GM20000 (cell line): ENCODE results near the gene SLC4A2.
"Not testable (repeated sequence)": the region's sequence is repeated elsewhere in the genome, so short reads cannot be mapped to it uniquely, and the experiment has no call there.

ENCODE experiments used
- DNase-seq: peaks from one replicate; pipeline ENCODE4 v3.0.0; 2012; ENCODE audit warnings: low spot score
- CTCF ChIP-seq: IDR thresholded peaks from 2 replicates; pipeline ENCODE4 v1.5.1; 2012; ENCODE audit warnings: mild to moderate bottlenecking, control low read depth; ENCODE audit errors: extremely low read depth, missing control alignments

SLC4A2 gene

GRCh38 chr7:151035026-151035717 is 24.2 kb upstream of the SLC4A2 start:
- no peak for DNase-seq
- no peak for TF ChIP-seq CTCF

GRCh38 chr7:151035902-151036301 is 23.5 kb upstream of the SLC4A2 start:
- no peak for DNase-seq
- TF ChIP-seq CTCF = no peak

- no peak for DNase-seq
- no peak for TF ChIP-seq CTCF
Measured at GRCh38 chr7:151038951-151039849, 20.2 kb upstream of the SLC4A2 start.

GRCh38 chr7:151039850-151040548 is 19.4 kb upstream of the SLC4A2 start:
- no peak for DNase-seq
- TF ChIP-seq CTCF = no peak

- no peak for TF ChIP-seq CTCF
- DNase-seq = no peak
Measured at GRCh38 chr7:151040616-151041375, 18.6 kb upstream of the SLC4A2 start.

- DNase-seq = not testable (repeated sequence)
Measured at GRCh38 chr7:151043449-151043848, 15.9 kb upstream of the SLC4A2 start.

- TF ChIP-seq CTCF = no peak
- DNase-seq = no peak
Measured at GRCh38 chr7:151043959-151044358, 15.4 kb upstream of the SLC4A2 start.
